Measurements from ENCODE around the gene SPIN2A. TPM values are rescaled to one million over a fixed set of nuclear protein-coding genes. Genes with fewer than 3 reads are reported as not detected.
"Not testable (repeated sequence)": the region's sequence is repeated elsewhere in the genome, so short reads cannot be mapped to it uniquely, and the experiment has no call there.

Gene SPIN2A
- polyA plus RNA-seq, 4 donors: 3.7 to 9.3 (median 4.5) TPM

DNA sequence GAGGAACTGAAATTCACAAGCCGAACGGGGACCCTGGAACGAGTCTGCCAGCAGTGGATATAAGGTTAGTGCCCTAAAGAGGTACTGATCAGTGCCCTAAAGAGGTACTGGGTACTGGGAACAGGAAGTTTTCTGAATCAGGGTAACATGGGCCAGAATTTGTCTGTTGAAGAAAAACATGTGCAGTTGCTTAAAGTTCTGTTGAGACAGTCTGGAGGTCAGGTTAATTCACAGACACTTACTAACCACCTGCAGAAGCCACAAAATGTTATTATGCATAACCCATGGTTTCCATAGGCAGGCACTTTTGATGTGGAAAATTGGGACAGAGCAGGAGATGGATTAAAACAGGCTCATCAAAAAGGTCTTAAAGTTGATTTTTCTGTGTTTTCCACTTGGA lies 33.7 kb downstream of the SPIN2A start:
- no peak for DNase-seq (ENCODE audit: low read depth in 4 of 4, low spot score in 3 of 4)

DNA sequence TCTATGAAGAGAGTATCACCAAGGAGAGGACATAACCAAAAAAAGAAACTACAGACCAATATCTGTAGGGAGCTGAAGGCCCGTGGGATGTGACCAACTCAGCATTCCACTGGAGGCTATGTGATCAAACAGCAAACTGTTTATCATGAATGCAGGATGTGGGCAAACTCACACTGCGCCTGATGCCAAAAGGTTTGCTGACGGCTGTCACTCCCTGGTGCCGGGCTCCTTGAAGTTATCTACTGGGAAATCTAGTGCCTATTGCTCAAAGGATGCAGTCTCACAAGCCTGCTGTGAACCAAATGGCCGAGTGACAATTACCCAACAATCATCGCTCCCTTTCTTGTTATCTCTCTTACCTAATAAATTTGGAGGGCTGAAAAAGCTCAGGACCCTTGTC lies 34.3 kb downstream of the SPIN2A start:
- not testable (repeated sequence) for DNase-seq (ENCODE audit: low read depth in 4 of 4, low spot score in 3 of 4)

Other genes starting within 250 kb of the SPIN2A start
- 10 to 100 TPM; 19.0 to 26.2 (median 24.4) TPM for gene SPIN3, start 141.9 kb downstream of the SPIN2A start, polyA plus RNA-seq (ENCODE audit: insufficient read length in 4 of 4)
- 10 to 100 TPM; 15.9 to 21.1 (median 19.7) TPM for gene SPIN2B, start 15.8 kb downstream of the SPIN2A start, polyA plus RNA-seq (ENCODE audit: insufficient read length in 4 of 4)
- 10 to 100 TPM in 2 of 4 donors, 1 to 10 TPM in 2; 1.3 to 13.8 (median 10.6) TPM for gene FAAH2, start 149.3 kb upstream of the SPIN2A start, polyA plus RNA-seq (ENCODE audit: insufficient read length in 4 of 4)

Data from left renal pelvis (tissue), 4 donors.